SJSA1 (cell line): ENCODE measurements around the gene C1QTNF3. TPM values are rescaled to one million over a fixed set of nuclear protein-coding genes. Genes with fewer than 3 reads are reported as not detected.
A peak's percentile ranks its signal among the peaks of the same experiment; 100 is the strongest.

Source experiments
- DNase-seq, 2 experiments: peaks; one replicate each; pipeline ENCODE4 v3.0.0-alpha.2; 2015 to 2020; ENCODE audit warnings: low spot score in 2 of 2, low read depth in 1 of 2
- H3K27ac ChIP-seq: fragments of 250-450 bp; sonication (Bioruptor Pico); 2 replicates; pipeline ENCODE4 v1.5.1; 2020; ENCODE audit warnings: mild to moderate bottlenecking, moderate library complexity
- H3K27me3 ChIP-seq: fragments of 250-450 bp; sonication (Bioruptor Pico); replicated peaks from 2 replicates; pipeline ENCODE4 v1.5.1; 2020; ENCODE audit warnings: mild to moderate bottlenecking, moderate library complexity
- H3K36me3 ChIP-seq: fragments of 250-450 bp; sonication (Bioruptor Pico); 2 replicates; pipeline ENCODE4 v1.5.1; 2020; ENCODE audit warnings: mild to moderate bottlenecking
- H3K4me1 ChIP-seq: fragments of 250-450 bp; sonication (Bioruptor Pico); replicated peaks from 2 replicates; pipeline ENCODE4 v1.6.1; 2021; ENCODE audit warnings: mild to moderate bottlenecking
- H3K4me3 ChIP-seq: fragments of 250-450 bp; sonication (Bioruptor Pico); 2 replicates; pipeline ENCODE4 v1.5.1; 2020; ENCODE audit warnings: mild to moderate bottlenecking
- H3K9me3 ChIP-seq: fragments of 250-450 bp; sonication (Bioruptor Pico); replicated peaks from 2 replicates; pipeline ENCODE4 v1.5.1; 2020; ENCODE audit warnings: mild to moderate bottlenecking
- total RNA-seq: library from RNA; depleted of rRNA; stranded (reverse); fragments of >200 nt; shearing (Covaris generic); gene quantifications from 2 replicates; pipeline ENCODE4 v1.2.3, GENCODE V29; 2014

C1QTNF3 gene
- total RNA-seq, 1 experiment from 2014 or later: 0.24 TPM

DNA sequence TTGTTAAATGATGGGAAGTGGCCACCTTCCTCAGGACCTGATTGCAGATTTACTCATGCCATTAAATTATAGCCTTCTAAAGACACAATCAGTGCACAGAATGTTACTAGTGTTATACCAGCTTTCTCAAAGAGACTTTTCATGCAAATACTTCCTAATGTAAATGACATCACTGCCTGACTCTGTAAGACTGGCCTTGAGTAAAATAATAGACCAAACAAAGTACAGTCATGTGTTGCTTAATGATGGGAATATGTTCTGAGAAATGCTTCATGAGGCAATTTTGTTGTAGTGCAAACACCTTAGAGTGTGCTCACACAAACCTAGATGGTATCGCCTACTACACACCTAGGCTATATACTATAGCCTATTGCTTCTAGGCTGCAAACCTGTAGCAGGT, 17.0 kb upstream of the C1QTNF3 start:
- Histone ChIP-seq H3K27ac (no peak overlapping the region), H3K9me3 (no peaks in the 10 kb centered on the region), H3K36me3 (no peaks in the 10 kb centered on the region), H3K4me1 (no peaks in the 10 kb centered on the region), H3K27me3 (no peaks in the 10 kb centered on the region), H3K4me3 (no peak overlapping the region)
- DNase-seq: no peak

DNA sequence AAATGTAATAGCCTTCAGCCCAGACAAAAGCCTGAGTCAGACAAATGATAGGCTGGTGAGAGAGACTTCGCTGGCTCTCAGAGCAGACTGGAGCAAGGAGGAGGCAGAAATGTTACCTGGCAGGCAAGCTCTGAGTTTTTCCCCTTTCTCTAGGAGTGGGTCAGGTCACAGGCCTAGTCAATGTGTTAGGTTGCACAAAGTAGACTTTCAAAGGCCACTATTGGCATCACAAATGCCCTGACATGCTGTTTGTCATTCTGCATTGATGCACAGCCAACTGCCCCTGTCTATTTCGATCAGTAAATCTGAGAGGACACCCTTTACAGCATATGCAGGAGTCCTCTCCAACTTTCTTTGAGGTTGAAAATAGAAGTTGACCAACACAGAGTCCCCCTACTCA, 15.5 kb upstream of the C1QTNF3 start:
- no peak overlapping the region for H3K27ac ChIP-seq
- no peaks in the 10 kb centered on the region for H3K27me3 ChIP-seq
- DNase-seq: no peak
- no peaks in the 10 kb centered on the region for H3K9me3 ChIP-seq
- H3K4me3 ChIP-seq: no peak overlapping the region
- no peaks in the 10 kb centered on the region for H3K36me3 ChIP-seq
- peaks cover under 1% of the 10 kb centered on the region; the same call in 1 of the 2 replicates for H3K4me1 ChIP-seq

DNA sequence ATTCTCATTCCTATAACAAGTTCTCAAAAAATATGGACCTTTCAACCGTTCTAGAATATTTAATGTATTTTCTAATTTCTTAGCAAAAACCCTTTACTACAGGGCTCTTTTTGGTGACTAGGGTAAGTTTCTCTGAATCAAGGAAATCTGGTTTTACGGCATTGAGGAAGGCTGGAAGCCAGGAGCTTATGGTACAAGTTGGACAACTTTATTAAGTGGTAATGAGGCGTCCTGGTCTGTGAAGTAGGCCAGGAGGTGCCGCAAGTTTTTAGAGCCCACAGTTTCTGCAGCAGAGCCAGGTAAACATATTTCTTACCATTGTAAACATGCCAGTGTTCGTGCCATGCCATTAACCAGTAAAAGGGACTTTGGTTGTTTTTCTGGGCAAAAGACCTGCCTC, 14.6 kb upstream of the C1QTNF3 start:
- H3K4me3 ChIP-seq: no peak overlapping the region
- H3K27me3 ChIP-seq: no peaks in the 10 kb centered on the region
- H3K9me3 ChIP-seq: no peaks in the 10 kb centered on the region
- H3K27ac ChIP-seq: no peak overlapping the region
- H3K4me1 ChIP-seq: peaks cover 7% of the 10 kb centered on the region; the same call in 1 of the 2 replicates
- DNase-seq: no peak
- no peaks in the 10 kb centered on the region for H3K36me3 ChIP-seq

DNA sequence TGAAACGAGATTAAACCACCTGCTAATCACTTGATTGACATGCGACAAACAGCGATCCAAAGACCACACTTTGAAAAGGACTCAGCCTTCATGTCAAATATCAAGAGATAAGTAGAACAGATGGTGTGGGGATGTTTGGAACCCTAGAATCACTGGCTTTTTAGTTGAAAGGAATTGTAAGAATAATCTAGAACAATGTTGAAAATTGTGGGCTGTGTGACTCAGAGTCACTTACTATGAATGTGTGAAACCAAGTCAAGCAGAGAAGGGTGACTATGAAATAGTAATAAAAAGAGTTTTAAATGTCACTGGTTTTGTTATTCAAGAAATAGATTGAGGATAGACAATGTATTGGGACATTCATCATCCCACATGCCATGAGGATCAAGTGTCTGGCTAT, 14.1 kb upstream of the C1QTNF3 start:
- Histone ChIP-seq H3K4me3 (no peak overlapping the region), H3K9me3 (no peaks in the 10 kb centered on the region), H3K36me3 (no peaks in the 10 kb centered on the region), H3K27ac (no peak overlapping the region), H3K4me1 (peaks cover 7% of the 10 kb centered on the region; the same call in 1 of the 2 replicates), H3K27me3 (no peaks in the 10 kb centered on the region)
- DNase-seq: no peak

DNA sequence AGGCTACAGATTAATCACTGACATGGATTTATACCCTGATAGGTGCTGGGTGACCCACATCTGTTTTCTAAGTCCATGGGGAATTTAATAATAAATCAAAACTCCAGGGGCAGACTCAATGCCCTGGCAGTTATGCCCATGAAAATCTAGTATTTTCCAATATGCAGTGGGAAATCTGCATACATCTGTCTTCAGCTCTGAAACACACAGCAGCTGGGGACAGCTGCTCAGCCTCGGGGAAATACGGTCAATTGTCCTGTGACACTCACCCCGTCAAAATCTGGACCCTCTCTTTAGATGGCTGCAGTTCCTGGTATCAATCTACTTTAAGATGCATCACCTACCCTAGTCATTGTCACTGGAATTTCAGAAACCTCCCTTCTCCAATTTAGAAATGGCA, 12.7 kb upstream of the C1QTNF3 start:
- Histone ChIP-seq H3K27me3 (no peaks in the 10 kb centered on the region), H3K36me3 (no peaks in the 10 kb centered on the region), H3K27ac (no peak overlapping the region), H3K9me3 (no peaks in the 10 kb centered on the region), H3K4me1 (peaks cover 7% of the 10 kb centered on the region; the same call in 1 of the 2 replicates), H3K4me3 (no peak overlapping the region)
- no peak for DNase-seq

DNA sequence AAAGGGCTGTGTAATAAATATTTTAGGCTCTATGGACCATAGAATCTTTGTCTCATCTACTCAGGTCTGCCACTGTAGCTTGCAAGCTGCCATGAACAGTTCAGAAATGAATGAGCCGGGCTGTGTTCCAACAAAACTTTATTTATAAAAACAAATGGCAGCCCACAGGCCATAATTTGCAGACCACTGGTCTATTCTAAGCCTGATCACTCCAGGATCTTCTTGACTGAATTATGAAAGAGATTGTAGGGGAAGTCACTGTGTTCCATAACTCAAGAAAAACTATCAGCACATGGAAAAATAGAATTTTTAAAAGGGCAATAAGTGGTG, 11.4 kb upstream of the C1QTNF3 start:
- Histone ChIP-seq H3K9me3 (no peaks in the 10 kb centered on the region), H3K4me3 (no peak overlapping the region), H3K36me3 (no peaks in the 10 kb centered on the region), H3K4me1 (peaks cover 7% of the 10 kb centered on the region; the same call in 1 of the 2 replicates), H3K27ac (no peak overlapping the region), H3K27me3 (no peaks in the 10 kb centered on the region)
- no peak for DNase-seq

DNA sequence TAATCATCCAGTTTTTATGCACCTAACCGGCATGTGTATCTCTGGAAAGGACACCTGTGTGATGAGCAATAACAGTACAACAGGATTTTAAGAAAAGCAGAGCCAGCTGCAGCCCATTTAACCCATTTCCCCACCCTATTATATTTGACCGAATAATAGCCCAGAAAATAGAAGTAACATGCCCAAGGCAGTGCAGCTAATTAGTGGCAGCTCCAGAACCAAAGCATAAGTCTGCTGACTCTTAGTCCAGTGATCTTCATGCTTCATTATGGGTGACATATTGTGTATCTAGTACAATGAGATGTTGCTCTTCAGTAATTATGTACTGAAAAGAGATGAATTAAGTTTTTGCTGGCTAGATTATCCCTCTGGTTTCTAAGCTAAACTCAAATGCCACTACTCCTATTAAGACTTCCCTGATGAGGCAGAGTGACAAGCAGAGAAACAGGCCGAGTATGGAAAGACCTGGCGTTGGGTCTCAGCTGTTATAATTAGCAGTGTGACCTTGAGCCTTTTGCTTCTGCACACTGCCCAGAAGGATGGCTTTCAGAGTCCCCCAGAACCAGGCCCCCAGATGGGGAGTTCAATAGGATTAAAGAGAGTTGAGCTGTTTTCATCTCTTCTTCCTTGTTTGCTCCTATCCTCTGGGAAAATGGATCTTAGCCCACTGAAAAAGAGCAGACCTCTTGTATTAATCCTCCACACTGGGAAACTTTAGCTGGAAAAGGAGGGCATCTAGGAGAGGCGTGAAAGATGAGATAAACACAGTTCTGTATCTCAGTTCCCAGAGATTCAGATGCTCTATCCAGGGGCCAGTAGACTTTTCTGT, 10.8 kb upstream of the C1QTNF3 start:
- Histone ChIP-seq H3K4me1 (peaks cover 7% of the 10 kb centered on the region; the same call in 1 of the 2 replicates), H3K4me3 (no peak overlapping the region), H3K27me3 (no peaks in the 10 kb centered on the region), H3K36me3 (no peaks in the 10 kb centered on the region), H3K27ac (no peak overlapping the region), H3K9me3 (no peaks in the 10 kb centered on the region)
- DNase-seq: no peak

DNA sequence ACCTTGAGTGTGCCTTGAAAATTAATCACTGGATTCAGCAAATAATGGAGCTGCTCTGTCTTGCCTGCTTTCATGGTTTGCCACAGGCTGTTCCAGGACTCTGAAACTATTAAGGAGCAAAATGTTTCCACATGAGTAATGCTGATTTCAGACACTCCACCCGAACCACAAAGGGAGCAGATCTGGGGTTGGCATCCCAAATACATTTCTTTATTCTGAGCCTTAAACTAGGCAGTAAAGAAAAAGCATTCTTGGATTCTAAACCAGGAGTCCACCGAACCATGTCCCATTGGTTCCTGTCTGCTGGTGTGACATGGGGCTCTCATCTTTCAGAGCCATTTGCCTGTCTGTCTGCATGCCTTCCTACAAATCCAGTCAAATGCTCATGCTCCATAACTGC, 10.1 kb upstream of the C1QTNF3 start:
- no peaks in the 10 kb centered on the region for H3K36me3 ChIP-seq
- DNase-seq: no peak
- H3K27me3 ChIP-seq: no peaks in the 10 kb centered on the region
- H3K9me3 ChIP-seq: no peaks in the 10 kb centered on the region
- H3K4me1 ChIP-seq: peaks cover 7% of the 10 kb centered on the region; the same call in 1 of the 2 replicates
- H3K4me3 ChIP-seq: no peak overlapping the region
- no peak overlapping the region for H3K27ac ChIP-seq

DNA sequence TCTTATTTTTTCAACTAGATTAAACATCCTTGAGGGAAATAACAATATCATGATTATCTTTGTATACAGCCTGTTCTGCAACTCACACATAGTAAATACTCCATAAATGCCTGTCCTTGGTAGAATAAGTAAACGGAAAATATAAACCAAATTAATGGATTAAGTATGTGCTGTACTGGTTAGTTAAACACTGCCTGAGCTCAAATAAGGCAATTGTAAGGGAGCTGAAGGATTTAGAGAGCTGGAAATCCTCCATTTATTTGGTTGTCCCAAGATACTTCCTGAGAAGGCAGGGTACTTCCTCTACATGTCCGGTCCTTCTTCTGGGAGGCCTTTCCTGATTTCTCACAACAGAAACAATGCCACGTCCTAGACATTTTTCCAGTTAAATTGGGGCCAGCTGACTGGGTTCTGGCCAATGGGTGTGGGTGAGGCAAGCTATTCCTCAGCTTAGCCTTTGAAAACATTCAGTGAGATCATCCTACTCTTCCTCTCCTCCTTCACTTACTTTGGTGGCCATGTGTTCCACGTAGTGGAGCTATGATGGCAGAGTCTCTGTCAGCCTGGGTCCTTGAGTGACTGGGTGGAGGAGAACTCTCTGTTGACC, 8.5 kb upstream of the C1QTNF3 start:
- H3K36me3 ChIP-seq: no peaks in the 10 kb centered on the region
- H3K27ac ChIP-seq: no peak overlapping the region
- H3K27me3 ChIP-seq: no peaks in the 10 kb centered on the region
- no peak for DNase-seq
- peaks cover 7% of the 10 kb centered on the region; the same call in 1 of the 2 replicates for H3K4me1 ChIP-seq
- no peak overlapping the region for H3K4me3 ChIP-seq
- no peaks in the 10 kb centered on the region for H3K9me3 ChIP-seq

DNA sequence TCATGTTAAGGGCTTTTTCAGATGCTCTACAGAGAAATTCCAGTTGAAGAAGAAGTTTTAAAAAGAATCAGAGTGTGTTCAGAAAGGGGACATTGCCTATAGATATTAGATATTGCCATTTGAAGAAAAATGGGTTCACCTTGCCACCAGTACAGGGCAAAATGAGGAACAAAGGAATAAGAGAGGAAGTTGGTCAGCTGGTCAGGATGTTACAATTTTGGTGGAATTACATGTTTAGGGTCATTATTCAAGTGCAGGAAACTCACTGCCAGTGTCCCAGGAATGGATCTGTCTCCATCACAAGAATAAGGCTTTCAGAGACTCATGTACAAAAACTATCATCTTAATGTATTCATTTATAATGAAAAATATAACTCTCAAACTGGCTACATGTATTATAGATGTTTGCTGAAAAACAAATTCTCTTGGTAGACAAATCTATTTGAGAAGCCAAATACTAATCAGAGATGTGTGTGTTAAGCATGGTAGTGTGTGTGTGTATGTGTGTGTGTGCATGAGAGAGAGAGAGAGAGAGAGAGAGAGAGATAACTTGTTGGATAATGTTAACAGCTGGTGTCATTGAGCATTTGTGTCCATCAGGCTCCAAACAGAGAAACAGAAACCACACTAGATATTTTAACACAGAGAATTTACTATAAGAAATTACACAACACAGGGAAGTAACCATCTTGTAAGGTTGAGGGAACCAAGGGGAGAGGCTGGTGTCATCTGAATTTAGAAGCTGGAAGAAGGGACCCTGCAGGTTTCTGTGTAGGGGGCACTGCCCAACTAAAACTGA, 5.0 kb upstream of the C1QTNF3 start:
- no peaks in the 10 kb centered on the region for H3K9me3 ChIP-seq
- H3K4me3 ChIP-seq: no peak overlapping the region
- no peaks in the 10 kb centered on the region for H3K36me3 ChIP-seq
- H3K27ac ChIP-seq: no peak overlapping the region
- no peaks in the 10 kb centered on the region for H3K27me3 ChIP-seq
- DNase-seq: no peak
- H3K4me1 ChIP-seq: peaks cover 5% of the 10 kb centered on the region

DNA sequence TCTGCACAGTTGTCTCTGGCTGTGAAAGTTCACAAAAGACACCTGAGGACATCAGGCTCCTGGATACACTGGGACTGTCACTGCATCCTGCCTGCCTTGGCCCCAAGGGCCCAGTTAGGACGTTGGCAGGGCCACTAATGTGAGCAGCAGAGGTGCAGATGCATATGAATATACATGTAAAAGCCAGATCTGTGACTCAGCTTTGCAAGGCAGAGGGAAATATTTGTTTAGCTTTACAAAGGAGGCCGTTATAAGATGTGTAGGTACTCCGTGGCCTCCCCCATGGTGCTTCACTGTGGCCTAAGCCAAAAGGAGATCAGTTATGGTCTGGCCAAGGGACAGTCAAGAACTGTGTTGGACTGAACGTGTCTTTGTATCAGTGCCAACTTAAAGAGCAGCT, 4.1 kb upstream of the C1QTNF3 start:
- no peak for DNase-seq
- peaks cover 4% of the 10 kb centered on the region; the same call in 1 of the 2 replicates for H3K4me1 ChIP-seq

DNA sequence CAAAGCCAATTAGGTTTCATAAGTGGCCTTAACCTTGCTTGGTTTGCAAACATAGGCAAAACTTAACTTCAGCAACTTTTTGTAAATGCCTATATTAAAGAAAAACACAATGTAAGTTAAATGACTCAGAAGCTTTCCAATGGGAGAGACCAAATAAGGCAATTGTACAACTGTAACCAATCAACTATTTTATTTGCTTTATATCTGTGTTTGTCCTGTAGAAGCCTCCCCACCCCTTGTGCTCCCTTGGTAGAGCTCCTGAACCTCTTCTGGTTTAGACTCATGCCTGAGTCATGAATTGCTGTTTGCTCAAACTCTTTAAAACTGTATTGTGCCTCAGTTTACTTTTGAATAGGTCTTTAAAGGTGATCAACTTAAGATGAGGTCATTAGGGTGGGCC, 3.0 kb upstream of the C1QTNF3 start:
- H3K36me3 ChIP-seq: no peaks in the 10 kb centered on the region
- no peaks in the 10 kb centered on the region for H3K9me3 ChIP-seq
- peak in 1 of 2 experiments; percentile 2 for DNase-seq
- H3K27me3 ChIP-seq: no peaks in the 10 kb centered on the region
- H3K27ac ChIP-seq: no peak overlapping the region
- no peak overlapping the region for H3K4me3 ChIP-seq
- H3K4me1 ChIP-seq: peaks cover 4% of the 10 kb centered on the region; the same call in 1 of the 2 replicates

More for the DNA sequence above, 4.1 kb upstream of the C1QTNF3 start:
- H3K9me3 ChIP-seq: no peaks in the 10 kb centered on the region
- H3K27me3 ChIP-seq: no peaks in the 10 kb centered on the region
- H3K4me3 ChIP-seq: no peak overlapping the region
- no peak overlapping the region for H3K27ac ChIP-seq
- no peaks in the 10 kb centered on the region for H3K36me3 ChIP-seq

DNA sequence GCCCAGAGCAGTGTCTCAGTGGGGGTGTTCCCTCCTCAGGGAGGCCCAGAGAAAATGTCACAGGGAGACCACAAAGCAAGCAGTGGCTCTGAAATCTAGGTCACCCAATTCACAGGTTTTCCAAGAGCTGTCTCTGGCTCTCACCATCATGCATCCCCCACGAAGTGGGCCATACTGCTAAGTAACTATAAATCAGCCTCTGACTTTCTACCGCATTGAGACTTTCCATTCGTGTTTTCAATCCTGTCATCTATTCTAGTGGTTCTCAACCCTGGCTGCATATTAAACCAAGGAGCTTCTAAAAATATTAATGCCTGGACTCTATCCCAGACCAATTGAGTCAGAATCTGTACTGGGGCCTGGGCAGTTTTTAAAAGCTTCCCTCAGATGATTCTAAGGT, 2.0 kb upstream of the C1QTNF3 start:
- Histone ChIP-seq H3K4me3 (no peak overlapping the region), H3K4me1 (peaks cover 4% of the 10 kb centered on the region; the same call in 1 of the 2 replicates), H3K36me3 (no peaks in the 10 kb centered on the region), H3K27ac (no peak overlapping the region), H3K9me3 (no peaks in the 10 kb centered on the region), H3K27me3 (no peaks in the 10 kb centered on the region)
- DNase-seq: no peak

DNA sequence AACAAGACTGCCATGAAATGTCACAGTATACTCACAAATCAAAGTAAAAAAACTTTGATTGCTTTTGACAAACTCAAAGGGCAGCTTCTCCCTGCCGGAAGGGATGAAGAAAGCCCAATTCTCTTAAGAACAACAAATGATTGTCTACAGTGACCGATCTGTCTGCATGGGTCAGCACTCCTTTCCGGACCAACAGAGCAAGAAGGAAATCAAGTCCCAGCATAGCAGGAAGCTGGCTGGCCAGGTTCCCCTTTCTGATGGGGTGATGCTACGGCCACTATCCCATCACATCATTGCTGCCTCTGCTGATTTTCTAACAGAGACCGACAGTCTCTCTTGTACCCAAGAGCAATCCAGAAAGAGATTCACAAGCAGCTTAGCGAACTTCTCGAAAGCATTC, 692 bp downstream of the C1QTNF3 start:
- H3K4me1 ChIP-seq: peaks cover 4% of the 10 kb centered on the region; the same call in 1 of the 2 replicates
- H3K27me3 ChIP-seq: no peaks in the 10 kb centered on the region
- H3K36me3 ChIP-seq: no peaks in the 10 kb centered on the region
- no peaks in the 10 kb centered on the region for H3K9me3 ChIP-seq
- no peak overlapping the region for H3K27ac ChIP-seq
- H3K4me3 ChIP-seq: no peak overlapping the region
- DNase-seq: no peak
